NAMALWA (cell line): ENCODE data around the gene RBM34.
"Not testable (repeated sequence)": the region's sequence is repeated elsewhere in the genome, so short reads cannot be mapped to it uniquely, and the experiment has no call there.

Experiments used
- DNase-seq: peaks from one replicate; pipeline ENCODE4 v3.0.0-alpha.2; 2015; ENCODE audit warnings: low spot score

RBM34 gene, protein sequence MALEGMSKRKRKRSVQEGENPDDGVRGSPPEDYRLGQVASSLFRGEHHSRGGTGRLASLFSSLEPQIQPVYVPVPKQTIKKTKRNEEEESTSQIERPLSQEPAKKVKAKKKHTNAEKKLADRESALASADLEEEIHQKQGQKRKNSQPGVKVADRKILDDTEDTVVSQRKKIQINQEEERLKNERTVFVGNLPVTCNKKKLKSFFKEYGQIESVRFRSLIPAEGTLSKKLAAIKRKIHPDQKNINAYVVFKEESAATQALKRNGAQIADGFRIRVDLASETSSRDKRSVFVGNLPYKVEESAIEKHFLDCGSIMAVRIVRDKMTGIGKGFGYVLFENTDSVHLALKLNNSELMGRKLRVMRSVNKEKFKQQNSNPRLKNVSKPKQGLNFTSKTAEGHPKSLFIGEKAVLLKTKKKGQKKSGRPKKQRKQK

DNA sequence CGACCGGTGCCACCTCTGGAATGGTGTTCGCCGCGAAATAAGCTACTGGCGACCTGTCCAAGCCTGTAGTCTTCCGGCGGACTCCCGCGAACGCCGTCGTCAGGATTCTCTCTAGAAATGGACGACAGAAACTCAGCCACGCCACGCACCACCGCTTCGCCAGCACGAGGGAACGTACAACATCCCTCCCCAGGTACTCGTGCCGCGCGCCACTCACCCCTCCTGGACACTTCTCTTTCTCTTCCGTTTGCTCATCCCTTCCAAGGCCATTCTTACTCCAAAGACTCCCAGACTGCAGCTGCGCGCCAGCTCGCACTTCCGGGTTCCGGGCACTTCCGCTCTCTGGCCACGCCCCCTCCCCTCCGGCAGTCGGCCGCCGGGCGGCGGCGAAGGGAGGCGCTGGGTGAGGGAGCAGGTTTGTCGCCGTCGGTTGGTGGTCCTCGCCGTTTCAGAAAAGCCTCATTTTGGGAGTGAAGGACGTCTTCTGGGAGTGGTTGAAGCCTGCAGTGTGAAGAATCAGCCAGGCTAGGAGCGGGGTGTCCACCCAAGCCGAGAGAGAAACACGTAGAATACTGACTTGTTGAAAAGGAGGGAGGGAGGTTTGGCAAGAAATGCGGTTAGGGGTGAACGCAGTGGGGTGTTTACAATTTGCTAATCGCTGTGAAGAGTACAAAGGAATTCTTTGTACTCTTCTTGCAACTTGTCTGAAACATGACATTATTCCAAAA is at the start of gene RBM34:
Gene RBM34 (minus strand): TSS at position 294 of the 728 bp plus-strand sequence. CDS start 24 bp downstream, at position 270.
- peak; percentile 94 for DNase-seq

DNA sequence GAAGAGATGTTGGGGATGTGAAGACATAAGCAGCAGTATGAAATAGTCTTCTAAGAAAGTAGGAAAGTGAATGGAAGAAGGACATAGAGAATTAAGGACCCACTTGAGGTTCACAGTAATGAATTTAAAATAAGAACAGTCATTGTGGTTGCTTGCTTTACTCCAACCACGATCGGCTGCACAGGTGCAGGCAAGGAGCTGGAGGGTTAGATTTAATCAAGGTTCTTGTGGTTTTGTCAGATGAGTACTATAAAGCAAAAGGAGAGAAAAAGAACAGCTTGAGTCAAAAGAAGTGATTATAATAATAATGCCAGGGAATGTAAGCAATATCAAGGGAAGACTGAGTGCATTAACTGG is 46.1 kb upstream of the RBM34 start:
- peak; percentile 31 for DNase-seq

DNA sequence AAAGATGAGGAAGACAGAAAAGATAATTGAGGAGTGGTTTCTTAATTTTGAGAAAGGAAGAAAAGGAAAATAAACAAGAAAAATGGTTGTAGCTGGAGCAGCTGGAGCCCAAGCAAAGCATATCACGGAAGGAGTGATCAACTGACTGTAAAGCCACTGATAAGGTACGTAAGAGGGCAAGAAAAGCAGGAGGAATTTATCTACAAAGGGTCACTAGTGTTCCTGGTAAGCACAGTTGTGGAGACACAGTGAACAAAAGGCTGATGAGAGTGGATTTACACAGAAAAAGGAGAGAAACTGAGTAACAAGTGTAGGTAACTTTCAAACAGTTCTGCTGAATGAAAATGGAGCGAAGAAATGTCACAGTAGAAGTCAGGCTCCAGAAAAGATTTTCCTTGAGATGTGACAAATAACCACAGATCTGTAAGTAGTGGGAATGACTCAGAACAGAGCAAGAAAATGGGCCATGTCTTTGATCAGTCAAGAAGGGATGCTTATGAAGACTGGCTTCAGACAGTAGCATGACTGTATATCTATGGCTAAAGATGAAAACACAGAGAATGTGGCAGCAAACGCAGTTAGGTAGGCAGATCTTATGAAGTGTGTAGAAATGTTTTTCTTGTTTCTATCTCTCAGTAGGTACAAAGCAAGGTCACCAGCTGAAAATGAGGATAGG is 45.6 kb upstream of the RBM34 start:
- DNase-seq = no peak

- no peak for DNase-seq
These were observed 44.6 kb upstream of the RBM34 start for GRCh38 chr1:235205687-235206086.

DNA sequence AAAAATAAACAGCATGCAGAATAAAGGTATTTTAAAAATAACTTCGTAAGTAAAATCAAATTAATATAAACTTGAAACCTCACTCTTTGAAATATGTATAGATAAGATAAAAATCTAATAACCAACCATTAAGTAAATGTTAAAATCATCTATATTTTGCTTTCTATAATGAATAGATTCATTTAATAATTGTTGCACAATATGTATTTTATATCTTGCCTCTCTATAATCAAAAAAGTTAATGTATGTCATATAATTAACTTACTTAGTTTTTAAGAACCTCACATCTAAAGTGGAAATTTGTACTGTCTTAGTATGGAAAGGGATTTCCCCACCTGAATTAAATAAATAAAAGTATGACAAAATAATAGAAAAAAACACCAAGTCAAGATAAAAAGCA is 42.4 kb upstream of the RBM34 start:
- no peak for DNase-seq

DNA sequence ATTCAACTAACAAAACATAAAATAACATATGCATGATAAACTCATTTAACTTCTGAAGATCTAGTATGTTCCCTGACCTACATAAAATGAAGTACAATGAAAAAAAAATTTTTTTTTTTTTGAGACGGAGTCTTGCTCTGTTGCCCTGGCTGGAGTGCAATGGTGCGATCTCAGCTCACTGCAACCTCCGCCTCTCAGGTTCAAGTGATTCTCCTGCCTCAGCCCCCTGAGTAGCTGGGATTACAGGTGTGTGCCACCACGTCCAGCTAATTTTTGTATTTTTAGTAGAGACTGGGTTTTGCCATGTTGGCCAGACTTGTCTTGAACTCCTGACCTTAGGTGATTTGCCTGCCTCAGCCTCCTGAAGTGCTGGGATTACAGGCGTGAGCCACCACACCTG is 41.4 kb upstream of the RBM34 start:
- not testable (repeated sequence) for DNase-seq

DNA sequence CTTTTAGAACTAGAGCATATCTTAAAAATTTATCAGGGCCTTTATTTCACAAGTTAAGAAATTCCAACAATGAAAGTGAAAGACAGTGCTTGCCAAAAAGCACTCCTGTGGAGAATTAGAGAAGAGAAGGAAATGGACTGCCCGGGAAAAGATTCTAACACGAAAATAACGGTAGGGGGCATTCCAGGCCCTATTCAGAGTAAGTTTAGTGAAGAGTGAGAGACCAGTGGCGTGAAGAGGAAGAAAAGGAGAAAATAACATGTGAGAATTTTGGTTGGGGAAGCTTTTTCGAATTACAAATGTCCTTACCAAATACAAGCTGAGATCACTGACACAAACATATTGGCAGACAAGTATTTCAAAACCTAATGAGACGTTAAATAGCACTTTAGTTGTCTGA is 38.4 kb upstream of the RBM34 start:
- DNase-seq = no peak

- DNase-seq = no peak
These were observed 29.4 kb upstream of the RBM34 start for GRCh38 chr1:235190431-235190830.

DNA sequence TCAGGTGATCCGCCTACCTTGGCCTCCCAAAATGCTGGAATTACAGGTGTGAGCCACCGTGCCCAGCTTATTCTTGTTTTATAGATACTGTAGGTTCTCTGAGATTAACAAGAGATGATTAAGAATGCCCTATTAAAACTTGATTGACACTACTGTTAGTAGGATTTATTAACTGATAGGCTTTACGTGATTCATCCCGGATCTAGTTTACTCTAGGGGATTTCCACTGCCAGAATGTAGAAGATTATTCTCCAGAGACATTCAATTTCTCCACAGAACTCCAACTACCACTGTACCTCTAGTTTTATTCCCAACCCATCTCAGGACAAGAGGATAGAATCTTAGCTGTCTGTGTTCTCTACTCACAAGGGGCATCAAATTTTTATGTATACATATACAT is 26.3 kb upstream of the RBM34 start:
- no peak for DNase-seq

- no peak for DNase-seq
These were observed 20.7 kb upstream of the RBM34 start for GRCh38 chr1:235181561-235182245.

- DNase-seq = no peak
These were observed 19.9 kb upstream of the RBM34 start for GRCh38 chr1:235180916-235181460.

DNA sequence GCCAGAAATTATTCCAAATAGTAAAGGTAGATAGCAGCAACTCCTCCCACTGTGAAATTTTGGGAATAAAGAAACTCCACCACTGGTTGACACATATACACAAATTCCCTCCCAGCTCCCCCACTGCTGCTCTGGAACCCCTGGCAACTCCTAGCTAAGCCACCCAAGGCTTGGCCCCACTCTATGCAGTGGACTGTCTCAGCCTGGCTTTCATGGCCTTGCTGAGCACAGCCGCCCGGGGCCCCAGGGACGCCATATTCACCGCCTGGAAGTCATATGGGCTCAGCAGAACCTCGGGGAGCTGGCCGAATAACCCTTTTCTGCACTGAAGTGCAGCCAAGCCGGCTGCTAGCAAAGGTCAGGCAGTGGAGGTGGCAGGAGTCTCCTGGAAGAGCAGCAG is 15.4 kb upstream of the RBM34 start:
- no peak for DNase-seq

DNA sequence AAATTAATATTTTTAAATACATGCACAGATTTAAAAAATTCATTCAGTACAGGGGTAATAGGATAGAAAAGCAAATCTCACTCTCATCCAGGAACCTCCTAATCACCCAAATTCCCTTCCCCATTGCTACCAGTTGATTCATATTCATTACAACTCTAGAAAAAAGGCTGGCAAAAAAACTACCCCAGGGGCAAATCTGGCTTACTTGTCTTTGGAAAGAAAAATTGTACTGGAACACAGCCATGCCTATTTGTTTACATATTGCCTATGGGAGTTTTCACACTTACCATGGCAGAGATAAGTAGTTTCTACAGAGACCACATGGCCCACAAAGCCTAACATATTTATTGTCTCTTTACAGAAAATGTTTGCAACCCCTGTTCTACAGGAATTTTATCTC is 8.9 kb upstream of the RBM34 start:
- no peak for DNase-seq

- no peak for DNase-seq
These were observed 7.3 kb upstream of the RBM34 start for GRCh38 chr1:235168375-235168774.

GRCh38 chr1:235161685-235162327 is 756 bp upstream of the RBM34 start:
- DNase-seq = no peak

- DNase-seq = peak; percentile 86
These were observed 580 bp downstream of the RBM34 start for GRCh38 chr1:235160383-235160956.

GRCh38 chr1:235159930-235160329 is 1.1 kb downstream of the RBM34 start:
- not testable (repeated sequence) for DNase-seq

DNA sequence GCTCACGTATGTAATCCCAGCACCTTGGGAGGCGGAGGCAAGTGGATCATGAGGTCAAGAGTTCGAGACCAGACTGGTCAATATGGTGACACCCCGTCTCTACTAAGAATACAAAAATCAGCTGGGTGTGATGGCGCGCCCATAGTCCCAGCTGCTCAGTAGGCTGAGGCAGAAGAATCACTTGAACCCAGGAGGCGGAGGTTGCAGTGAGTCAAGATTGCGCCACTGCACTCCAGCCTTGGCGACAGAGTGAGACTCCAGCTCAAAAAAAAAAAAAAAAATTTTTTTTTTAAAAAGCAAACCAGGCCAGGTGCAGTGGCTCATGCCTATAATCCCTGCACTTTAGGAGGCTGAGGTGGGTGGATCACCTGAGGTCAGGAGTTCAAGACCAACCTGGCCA is 1.8 kb downstream of the RBM34 start:
- DNase-seq = not testable (repeated sequence)

DNA sequence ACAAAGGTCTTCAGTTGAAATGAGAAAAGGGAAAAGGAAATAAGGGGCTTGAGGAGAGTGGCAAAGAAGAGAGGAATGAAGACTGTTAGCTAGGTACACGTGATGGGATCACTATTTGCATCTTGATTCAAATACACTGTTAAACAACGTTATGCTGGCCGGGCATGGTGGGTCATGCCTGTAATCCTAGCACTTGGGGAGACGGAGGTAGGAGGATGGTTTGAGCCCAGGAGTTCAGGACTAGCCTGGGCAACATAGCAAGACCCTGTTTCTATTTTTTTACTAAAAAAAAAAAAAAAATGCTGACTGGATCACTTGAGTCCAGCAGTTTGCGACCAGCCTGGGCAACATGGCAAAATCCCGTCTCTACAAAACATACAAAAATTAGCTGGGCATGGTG is 2.4 kb downstream of the RBM34 start:
- DNase-seq = no peak

- DNase-seq = no peak
These were observed 3.9 kb downstream of the RBM34 start for GRCh38 chr1:235157150-235157549.

- DNase-seq = no peak
These were observed 4.3 kb downstream of the RBM34 start for GRCh38 chr1:235156740-235157139.
